Measurements from ENCODE around the gene TNIK. TPM values are rescaled to one million over a fixed set of nuclear protein-coding genes. Genes with fewer than 3 reads are reported as not detected.
A peak's percentile ranks its signal among the peaks of the same experiment; 100 is the strongest.

Gene TNIK
- total RNA-seq, 1 experiment from 2014 or later: 7.0 TPM

GRCh38 chr3:171347301-171348039, 112.7 kb downstream of the TNIK start:
- Histone ChIP-seq H4K20me1 (ENCODE audit: low read length) (no peaks in the 10 kb centered on the region), H3K27ac (ENCODE audit: low read length) (no peak overlapping the region), H3K36me3 (ENCODE audit: low read depth, low read length) (no peaks in the 10 kb centered on the region), H3K4me3 (ENCODE audit: low read length) (no peak overlapping the region), H3K4me1 (ENCODE audit: insufficient read depth, low read length) (peaks cover 40% of the 10 kb centered on the region), H3K9me2 (replicated peaks; ENCODE audit: low read length) (no peaks in the 10 kb centered on the region), H3K9ac (ENCODE audit: low read length) (no peak overlapping the region), H3K79me2 (ENCODE audit: low read length) (no peaks in the 10 kb centered on the region), H2AFZ (ENCODE audit: low read length) (no peak overlapping the region), H3K27me3 (ENCODE audit: low read length) (no peaks in the 10 kb centered on the region), H3K4me2 (ENCODE audit: low read length) (no peak overlapping the region), H3F3A (ENCODE audit: low read length, unreplicated experiment) (no peaks in the 10 kb centered on the region), H3K9me3 (ENCODE audit: low read length) (no peaks in the 10 kb centered on the region)
- ATAC-seq (peak; percentile 2; the same call in 1 of the 2 replicates), DNase-seq (no peak)
- CTCF ChIA-PET: interaction anchor here (0.8 kb wide), 1 partner anchor 19 kb away, joined by 3 read pairs; no protein-coding TSS in a partner anchor
- intact Hi-C loops (cut with micrococcal nuclease): no loop called here
- POLR2A ChIA-PET (ENCODE audit: unreplicated experiment): interaction anchor here (0.6 kb wide), 3 partner anchors 18 to 100 kb away, joined by 3 to 5 read pairs (median 5); no protein-coding TSS in a partner anchor
- BruUV-seq (replicated peaks): no TSS peak
- no peak for TF ChIP-seq EZH2phosphoT487 (IDR thresholded peaks at IDR 0.05; ENCODE audit: borderline replicate concordance, low read length)
- TF ChIP-seq, protein P1, sequence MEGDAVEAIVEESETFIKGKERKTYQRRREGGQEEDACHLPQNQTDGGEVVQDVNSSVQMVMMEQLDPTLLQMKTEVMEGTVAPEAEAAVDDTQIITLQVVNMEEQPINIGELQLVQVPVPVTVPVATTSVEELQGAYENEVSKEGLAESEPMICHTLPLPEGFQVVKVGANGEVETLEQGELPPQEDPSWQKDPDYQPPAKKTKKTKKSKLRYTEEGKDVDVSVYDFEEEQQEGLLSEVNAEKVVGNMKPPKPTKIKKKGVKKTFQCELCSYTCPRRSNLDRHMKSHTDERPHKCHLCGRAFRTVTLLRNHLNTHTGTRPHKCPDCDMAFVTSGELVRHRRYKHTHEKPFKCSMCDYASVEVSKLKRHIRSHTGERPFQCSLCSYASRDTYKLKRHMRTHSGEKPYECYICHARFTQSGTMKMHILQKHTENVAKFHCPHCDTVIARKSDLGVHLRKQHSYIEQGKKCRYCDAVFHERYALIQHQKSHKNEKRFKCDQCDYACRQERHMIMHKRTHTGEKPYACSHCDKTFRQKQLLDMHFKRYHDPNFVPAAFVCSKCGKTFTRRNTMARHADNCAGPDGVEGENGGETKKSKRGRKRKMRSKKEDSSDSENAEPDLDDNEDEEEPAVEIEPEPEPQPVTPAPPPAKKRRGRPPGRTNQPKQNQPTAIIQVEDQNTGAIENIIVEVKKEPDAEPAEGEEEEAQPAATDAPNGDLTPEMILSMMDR (conservative IDR thresholded peaks at IDR 0.05; ENCODE audit: low read depth, low read length): no peak
- TF ChIP-seq EZH2 (IDR thresholded peaks at IDR 0.05; ENCODE audit: low read length, unreplicated experiment): no peak

GRCh38 chr3:171346582-171347300, 113.5 kb downstream of the TNIK start:
- Histone ChIP-seq H3F3A (ENCODE audit: low read length, unreplicated experiment) (no peaks in the 10 kb centered on the region), H3K4me2 (ENCODE audit: low read length) (no peak overlapping the region), H3K4me3 (ENCODE audit: low read length) (no peak overlapping the region), H3K27ac (ENCODE audit: low read length) (no peak overlapping the region), H3K4me1 (ENCODE audit: insufficient read depth, low read length) (peaks cover 33% of the 10 kb centered on the region), H3K9ac (ENCODE audit: low read length) (no peak overlapping the region), H4K20me1 (ENCODE audit: low read length) (no peaks in the 10 kb centered on the region), H3K9me2 (replicated peaks; ENCODE audit: low read length) (no peaks in the 10 kb centered on the region), H2AFZ (ENCODE audit: low read length) (no peak overlapping the region), H3K9me3 (ENCODE audit: low read length) (no peaks in the 10 kb centered on the region), H3K27me3 (ENCODE audit: low read length) (no peaks in the 10 kb centered on the region), H3K36me3 (ENCODE audit: low read depth, low read length) (no peaks in the 10 kb centered on the region), H3K79me2 (ENCODE audit: low read length) (no peaks in the 10 kb centered on the region)
- BruUV-seq (replicated peaks): no TSS peak
- DNase-seq: no peak
- no peak for TF ChIP-seq EZH2phosphoT487 (IDR thresholded peaks at IDR 0.05; ENCODE audit: borderline replicate concordance, low read length)
- no peak for TF ChIP-seq EZH2 (IDR thresholded peaks at IDR 0.05; ENCODE audit: low read length, unreplicated experiment)
- TF ChIP-seq, protein P1 (conservative IDR thresholded peaks at IDR 0.05; ENCODE audit: low read depth, low read length): no peak
- no peak for ATAC-seq
- intact Hi-C loops (cut with micrococcal nuclease): no loop called here
- CTCF ChIA-PET: interaction anchor here (0.8 kb wide), 1 partner anchor 18 kb away, joined by 3 read pairs; no protein-coding TSS in a partner anchor
- POLR2A ChIA-PET (ENCODE audit: unreplicated experiment): no interaction called here
